Vagina (tissue), 2 donors: Measurements from ENCODE around the gene ALK. TPM values are rescaled to one million over a fixed set of nuclear protein-coding genes. Genes with fewer than 3 reads are reported as not detected.

ENCODE experiments used
- DNase-seq, 2 donors: peaks; one replicate each; pipeline ENCODE4 v3.0.0-alpha.2; 2017; ENCODE audit errors: extremely low spot score in 2 of 2
- H3K27ac ChIP-seq: fragments of 200-600 bp; sonication (generic); one replicate; pipeline ENCODE4 v1.5.1; 2019
- H3K27me3 ChIP-seq: fragments of 200-600 bp; sonication (generic); one replicate; pipeline ENCODE4 v1.5.1; 2019
- H3K36me3 ChIP-seq, 2 donors: fragments of 200-600 bp; sonication (generic); one replicate each; pipeline ENCODE4 v1.5.1; 2017 to 2019
- H3K4me1 ChIP-seq: fragments of 200-600 bp; sonication (generic); one replicate; pipeline ENCODE4 v1.5.1; 2019
- H3K4me3 ChIP-seq, 2 donors: fragments of 200-600 bp; sonication (generic); 1 replicate in 1 of 2; 2 replicates in 1 of 2; pipeline ENCODE4 v1.5.1; 2016 to 2019
- H3K9me3 ChIP-seq: fragments of 200-600 bp; sonication (generic); one replicate; pipeline ENCODE4 v1.5.1; 2019
- POLR2A ChIP-seq, 2 donors: fragments of 450-650 bp; IDR thresholded peaks; one replicate each; pipeline ENCODE4 v1.6.1; 2017; ENCODE audit warnings: antibody characterized with exemption in 2 of 2, mild to moderate bottlenecking in 2 of 2, moderate library complexity in 2 of 2
- POLR2AphosphoS5 ChIP-seq, 2 donors: sonication (generic); formaldehyde crosslinking; IDR thresholded peaks; one replicate each; pipeline ENCODE4 v1.9.0; 2017; ENCODE audit warnings: antibody characterized with exemption in 2 of 2, mild to moderate bottlenecking in 2 of 2, low read depth in 1 of 2; ENCODE audit not compliant: insufficient read depth in 1 of 2
- intact Hi-C: fragments of 100-400 bp; cut with DNase I; formaldehyde crosslinking; loops from one replicate; pipeline ENCODE4 v1.15.1; 2023
- total RNA-seq: library from RNA; depleted of rRNA; stranded (reverse); fragments of >200 nt; gene quantifications from one replicate; pipeline ENCODE4 v1.2.3, GENCODE V29; 2016
- TF ChIP-seq, protein P1 (sequence below), 3 experiments: fragments of 450-650 bp in 2 of 3; fragments of 200-600 bp in 1 of 3; sonication (generic) in 1 of 3; IDR thresholded peaks; one replicate each; pipeline ENCODE4 v1.5.1; 2017 to 2019; ENCODE audit warnings: antibody characterized with exemption in 3 of 3, mild to moderate bottlenecking in 2 of 3, moderate library complexity in 2 of 3

ALK gene
- total RNA-seq, 1 donor from 2014 or later: 0.74 TPM

GRCh38 chr2:29749041-29749440 is 172.3 kb downstream of the ALK start:
- Histone ChIP-seq H3K4me1 (no peaks in the 10 kb centered on the region), H3K27me3 (no peaks in the 10 kb centered on the region), H3K9me3 (no peaks in the 10 kb centered on the region), H3K36me3 (no peaks in the 10 kb centered on the region), H3K27ac (no peak overlapping the region), H3K4me3 (no peak overlapping the region)
- DNase-seq: no peak
- intact Hi-C loops: no loop called here
- no peak for TF ChIP-seq POLR2AphosphoS5 (IDR thresholded peaks at IDR 0.05; ENCODE audit: insufficient read depth in 1 of 2, low read depth in 1 of 2)
- TF ChIP-seq POLR2A (IDR thresholded peaks at IDR 0.05): no peak
- TF ChIP-seq, protein P1, sequence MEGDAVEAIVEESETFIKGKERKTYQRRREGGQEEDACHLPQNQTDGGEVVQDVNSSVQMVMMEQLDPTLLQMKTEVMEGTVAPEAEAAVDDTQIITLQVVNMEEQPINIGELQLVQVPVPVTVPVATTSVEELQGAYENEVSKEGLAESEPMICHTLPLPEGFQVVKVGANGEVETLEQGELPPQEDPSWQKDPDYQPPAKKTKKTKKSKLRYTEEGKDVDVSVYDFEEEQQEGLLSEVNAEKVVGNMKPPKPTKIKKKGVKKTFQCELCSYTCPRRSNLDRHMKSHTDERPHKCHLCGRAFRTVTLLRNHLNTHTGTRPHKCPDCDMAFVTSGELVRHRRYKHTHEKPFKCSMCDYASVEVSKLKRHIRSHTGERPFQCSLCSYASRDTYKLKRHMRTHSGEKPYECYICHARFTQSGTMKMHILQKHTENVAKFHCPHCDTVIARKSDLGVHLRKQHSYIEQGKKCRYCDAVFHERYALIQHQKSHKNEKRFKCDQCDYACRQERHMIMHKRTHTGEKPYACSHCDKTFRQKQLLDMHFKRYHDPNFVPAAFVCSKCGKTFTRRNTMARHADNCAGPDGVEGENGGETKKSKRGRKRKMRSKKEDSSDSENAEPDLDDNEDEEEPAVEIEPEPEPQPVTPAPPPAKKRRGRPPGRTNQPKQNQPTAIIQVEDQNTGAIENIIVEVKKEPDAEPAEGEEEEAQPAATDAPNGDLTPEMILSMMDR (IDR thresholded peaks at IDR 0.05): no peak

- no peak overlapping the region for H3K27ac ChIP-seq
- TF ChIP-seq, protein P1 (IDR thresholded peaks at IDR 0.05): no peak
- TF ChIP-seq POLR2A (IDR thresholded peaks at IDR 0.05) (no peak), POLR2AphosphoS5 (IDR thresholded peaks at IDR 0.05; ENCODE audit: insufficient read depth in 1 of 2, low read depth in 1 of 2) (no peak)
Measured at GRCh38 chr2:29747786-29748470, 173.5 kb downstream of the ALK start.

GRCh38 chr2:29744976-29745375 is 176.4 kb downstream of the ALK start:
- H3K27me3 ChIP-seq: no peaks in the 10 kb centered on the region
- no peak overlapping the region for H3K27ac ChIP-seq
- no peak overlapping the region for H3K4me3 ChIP-seq
- TF ChIP-seq POLR2AphosphoS5 (IDR thresholded peaks at IDR 0.05; ENCODE audit: insufficient read depth in 1 of 2, low read depth in 1 of 2) (no peak), POLR2A (IDR thresholded peaks at IDR 0.05) (no peak)
- TF ChIP-seq, protein P1 (IDR thresholded peaks at IDR 0.05): no peak
- intact Hi-C loops: no loop called here
- H3K4me1 ChIP-seq: no peaks in the 10 kb centered on the region
- no peaks in the 10 kb centered on the region for H3K36me3 ChIP-seq
- DNase-seq: no peak
- H3K9me3 ChIP-seq: no peaks in the 10 kb centered on the region

More at GRCh38 chr2:29747786-29748470, 173.5 kb downstream of the ALK start:
- Histone ChIP-seq H3K4me3 (no peak overlapping the region), H3K27me3 (no peaks in the 10 kb centered on the region), H3K4me1 (no peaks in the 10 kb centered on the region), H3K9me3 (no peaks in the 10 kb centered on the region), H3K36me3 (no peaks in the 10 kb centered on the region)
- no peak for DNase-seq
- intact Hi-C loops: no loop called here

DNA sequence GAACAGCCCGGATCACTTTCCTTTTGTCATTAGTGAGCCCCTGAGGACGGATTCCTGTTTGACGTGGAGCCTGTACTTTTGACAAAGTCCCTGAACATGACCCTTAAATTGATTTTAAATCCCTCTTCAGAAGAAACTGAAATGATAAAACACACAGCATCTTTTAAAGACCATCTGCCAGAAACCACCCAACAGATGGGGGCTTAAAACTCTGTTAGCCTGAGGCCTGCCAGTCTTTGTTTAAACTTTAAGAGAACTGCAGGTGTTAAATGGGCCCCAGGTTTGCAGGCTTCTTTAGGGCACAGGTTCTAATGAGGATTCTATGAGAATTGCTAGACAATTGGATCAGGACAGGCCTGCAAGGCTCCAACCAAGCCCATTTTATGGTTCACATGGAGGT is 177.9 kb downstream of the ALK start:
- H3K36me3 ChIP-seq: no peaks in the 10 kb centered on the region
- no peaks in the 10 kb centered on the region for H3K4me1 ChIP-seq
- H3K27ac ChIP-seq: no peak overlapping the region
- no peak overlapping the region for H3K4me3 ChIP-seq
- no peaks in the 10 kb centered on the region for H3K27me3 ChIP-seq
- intact Hi-C loops: no loop called here
- H3K9me3 ChIP-seq: no peaks in the 10 kb centered on the region
- TF ChIP-seq POLR2A (IDR thresholded peaks at IDR 0.05) (no peak), POLR2AphosphoS5 (IDR thresholded peaks at IDR 0.05; ENCODE audit: insufficient read depth in 1 of 2, low read depth in 1 of 2) (no peak)
- TF ChIP-seq, protein P1 (IDR thresholded peaks at IDR 0.05): no peak
- DNase-seq: no peak

DNA sequence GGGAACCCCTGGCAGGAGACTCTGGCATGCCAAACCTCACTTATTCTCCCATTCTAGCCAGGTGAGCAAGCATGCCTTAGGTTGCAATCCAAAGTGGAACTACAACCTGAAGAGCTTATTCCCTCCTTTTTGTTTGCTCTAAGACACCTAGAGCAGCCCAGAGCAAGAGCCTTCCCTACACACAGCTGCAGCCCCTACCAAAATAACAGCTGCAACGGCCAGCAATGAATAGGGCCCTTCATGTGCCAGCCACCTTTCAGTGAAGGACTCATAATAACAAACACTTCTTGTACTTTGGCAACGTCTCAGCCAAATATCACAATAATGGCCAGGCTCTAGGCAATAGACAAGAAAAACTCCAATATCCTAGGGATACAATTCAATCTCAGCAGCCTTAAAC is 178.7 kb downstream of the ALK start:
- intact Hi-C loops: no loop called here
- H3K9me3 ChIP-seq: no peaks in the 10 kb centered on the region
- TF ChIP-seq, protein P1 (IDR thresholded peaks at IDR 0.05): no peak
- no peak for TF ChIP-seq POLR2AphosphoS5 (IDR thresholded peaks at IDR 0.05; ENCODE audit: insufficient read depth in 1 of 2, low read depth in 1 of 2)
- TF ChIP-seq POLR2A (IDR thresholded peaks at IDR 0.05): no peak
- H3K27me3 ChIP-seq: no peaks in the 10 kb centered on the region
- H3K36me3 ChIP-seq: no peaks in the 10 kb centered on the region
- DNase-seq: no peak
- no peaks in the 10 kb centered on the region for H3K4me1 ChIP-seq
- no peak overlapping the region for H3K27ac ChIP-seq
- no peak overlapping the region for H3K4me3 ChIP-seq
